ENCODE data around the gene ZNF444.
"Not testable (repeated sequence)": the region's sequence is repeated elsewhere in the genome, so short reads cannot be mapped to it uniquely, and the experiment has no call there.

ZNF444 gene

GRCh38 chr19:56191115-56191514 lies 50.0 kb downstream of the ZNF444 start:
- no peak for DNase-seq

- no peak for DNase-seq
Observed at GRCh38 chr19:56191711-56192110, 50.6 kb downstream of the ZNF444 start.

DNA sequence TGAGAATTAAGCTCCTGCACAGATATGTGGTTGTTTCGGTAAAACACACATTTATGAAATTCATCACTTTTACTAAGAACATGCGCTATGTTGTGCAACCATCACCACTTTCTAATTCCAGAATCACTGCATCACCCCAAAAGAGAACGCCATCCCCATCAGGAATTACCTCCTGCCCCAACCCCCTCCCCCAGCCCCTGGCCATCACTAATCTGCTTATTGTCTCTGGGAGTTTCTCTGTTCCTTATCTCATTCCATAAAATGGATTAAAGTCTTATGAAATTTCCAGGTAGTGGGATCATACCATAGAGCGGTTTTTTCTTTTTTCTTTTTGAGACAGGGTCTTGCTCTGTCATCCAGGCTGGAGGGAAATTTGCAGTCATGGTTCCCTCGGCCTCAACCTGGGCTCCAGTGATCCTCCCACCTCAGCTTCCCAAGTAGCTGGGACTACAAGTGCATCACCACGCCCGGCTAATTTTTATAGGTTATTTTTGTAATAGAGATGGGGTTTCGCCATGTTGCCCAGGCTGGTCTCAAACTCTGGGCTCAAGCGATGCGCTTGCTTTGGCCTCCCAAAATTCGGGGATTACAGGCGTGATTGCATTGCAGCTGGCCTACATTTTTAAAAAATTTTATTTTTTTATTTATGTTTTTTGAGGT lies 53.0 kb downstream of the ZNF444 start:
- no peak for DNase-seq

DNA sequence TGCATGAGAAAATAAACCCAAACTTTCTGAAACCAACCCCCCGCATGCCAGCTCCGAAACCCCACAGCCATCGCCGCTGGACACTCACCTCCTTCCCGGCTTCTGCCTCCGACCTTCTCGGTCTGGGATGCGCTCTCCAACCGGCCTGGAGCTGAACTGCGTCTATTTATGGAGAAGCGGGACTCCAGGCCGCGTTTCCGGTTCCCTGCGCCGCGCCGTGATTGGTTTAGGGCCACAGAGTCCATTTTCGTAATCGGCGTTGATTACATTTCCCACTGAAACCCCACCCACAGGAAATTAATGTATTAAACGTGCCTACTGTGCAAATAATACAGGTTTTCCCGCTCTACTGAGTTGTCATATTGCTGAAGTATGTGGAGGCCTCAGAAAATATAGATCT lies 56.6 kb downstream of the ZNF444 start, which contains the start of gene ZSCAN5B:
Gene ZSCAN5B (minus strand): TSS at position 138 of the 400 bp plus-strand sequence. CDS start 4,731 bp downstream, outside the sequence.
- not testable (repeated sequence) for DNase-seq

DNA sequence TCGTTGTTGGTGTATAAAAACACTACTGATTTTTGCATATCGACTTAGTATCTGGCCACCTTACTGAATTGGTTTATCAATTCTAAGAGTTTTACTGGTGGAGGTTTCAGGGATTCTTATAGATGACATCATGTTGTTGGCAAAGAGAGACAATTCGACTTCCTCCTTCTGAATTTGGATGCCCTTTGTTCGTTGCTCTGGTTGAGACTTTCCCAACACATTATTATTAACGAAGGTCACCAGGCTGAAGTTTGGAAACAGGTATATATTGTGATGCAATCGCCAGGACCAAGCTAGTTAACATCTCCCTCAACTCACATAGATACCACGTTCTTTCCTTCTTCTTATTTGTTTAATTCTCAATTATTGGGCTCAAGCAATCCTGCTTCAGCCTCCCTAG lies 58.6 kb downstream of the ZNF444 start:
- no peak for DNase-seq

DNA sequence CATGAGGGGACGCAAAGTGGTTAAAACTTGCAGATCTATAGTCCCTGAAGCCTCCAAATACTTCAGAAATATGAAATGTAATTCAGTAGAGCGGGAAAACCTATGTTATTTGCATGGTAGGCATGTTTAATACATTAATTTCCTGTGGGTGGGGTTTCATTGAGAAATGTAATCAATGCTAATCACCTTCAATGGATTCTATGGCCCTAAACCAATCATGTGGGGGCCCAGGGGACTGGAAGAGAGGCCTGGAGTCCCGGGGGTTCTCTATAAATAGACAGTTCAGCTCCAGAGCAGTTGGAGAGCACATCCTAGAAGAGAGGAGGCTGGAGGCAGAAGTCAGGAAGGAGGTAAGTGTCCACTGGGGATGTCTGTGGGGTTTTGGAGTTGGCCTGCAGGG lies 60.9 kb downstream of the ZNF444 start, which contains the start of gene ZSCAN5C:
Gene ZSCAN5C (plus strand): TSS at position 301 of the 400 bp plus-strand sequence. CDS start 3,641 bp downstream, outside the sequence.
- no peak for DNase-seq

GRCh38 chr19:56207581-56207980 lies 66.5 kb downstream of the ZNF444 start:
- not testable (repeated sequence) for DNase-seq

- no peak for DNase-seq
Observed at GRCh38 chr19:56209091-56209490, 68.0 kb downstream of the ZNF444 start.

DNA sequence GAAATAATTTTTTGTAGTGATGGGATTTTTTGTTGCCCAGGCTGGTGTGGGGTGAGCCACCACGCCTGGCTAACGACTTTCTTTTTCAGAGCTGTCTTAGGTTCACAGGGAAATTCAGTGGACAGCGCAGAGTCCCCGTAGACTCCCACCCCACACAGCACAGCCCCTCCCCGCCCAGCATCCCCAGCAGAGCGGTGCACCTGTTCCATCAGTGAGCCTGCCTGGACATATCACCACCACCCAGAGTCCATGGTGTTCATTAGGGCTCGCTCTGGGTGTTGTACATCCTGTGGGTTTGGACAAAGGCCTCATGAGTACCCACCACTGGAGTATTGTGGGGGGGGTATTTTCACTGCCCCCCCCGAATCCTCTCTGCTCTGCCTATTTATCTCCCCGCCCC lies 68.9 kb downstream of the ZNF444 start:
- DNase-seq = not testable (repeated sequence)
